ENCODE results near the gene RNF212B. TPM values are rescaled to one million over a fixed set of nuclear protein-coding genes. Genes with fewer than 3 reads are reported as not detected.
A peak's percentile ranks its signal among the peaks of the same experiment; 100 is the strongest.

RNF212B gene
- total and polyA plus RNA-seq, 2 of the 13 experiments (the other 11 are each of a cell fraction or from before 2014, with no cell fraction given): 0.05 TPM; not detected in 1

DNA sequence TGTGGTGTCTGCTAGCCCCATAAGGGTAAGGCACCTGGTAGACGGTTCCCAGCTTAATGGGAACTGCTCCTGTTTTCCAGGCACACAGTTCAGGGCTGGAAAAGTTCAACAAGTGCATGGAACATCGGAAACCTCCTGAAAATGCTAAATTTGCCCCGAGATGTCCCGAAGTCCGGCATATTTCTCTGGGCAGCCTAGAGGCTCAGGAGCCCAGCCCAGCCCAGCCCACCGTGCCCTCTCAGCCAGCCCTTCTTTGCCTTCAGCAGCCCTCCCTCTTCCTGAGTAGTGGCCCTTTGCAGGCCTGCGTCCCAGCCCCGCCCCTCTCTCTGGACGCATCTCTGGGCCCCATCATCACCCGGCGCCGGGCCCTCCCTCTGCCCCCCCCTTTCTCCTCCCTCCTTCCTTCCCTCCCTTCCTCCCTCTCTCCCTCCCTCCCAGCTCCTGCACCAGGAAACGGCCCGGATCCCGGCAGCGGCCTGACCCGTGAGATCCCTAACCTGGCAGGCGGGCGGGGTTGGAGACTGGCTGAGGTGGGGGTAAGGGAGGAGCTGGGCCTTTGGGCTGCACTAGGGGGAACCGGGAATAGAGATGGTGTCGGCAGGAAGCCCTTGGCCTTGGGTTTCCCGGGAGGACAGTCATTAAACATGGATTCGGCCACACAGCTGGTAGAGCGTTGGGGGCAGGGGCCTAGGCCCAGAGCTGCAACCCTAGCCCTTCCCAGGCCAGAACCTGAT, 68.8 kb downstream of the RNF212B start, which contains the start of gene BCL2L2 (continued):
- TF ChIP-seq, protein P1, sequence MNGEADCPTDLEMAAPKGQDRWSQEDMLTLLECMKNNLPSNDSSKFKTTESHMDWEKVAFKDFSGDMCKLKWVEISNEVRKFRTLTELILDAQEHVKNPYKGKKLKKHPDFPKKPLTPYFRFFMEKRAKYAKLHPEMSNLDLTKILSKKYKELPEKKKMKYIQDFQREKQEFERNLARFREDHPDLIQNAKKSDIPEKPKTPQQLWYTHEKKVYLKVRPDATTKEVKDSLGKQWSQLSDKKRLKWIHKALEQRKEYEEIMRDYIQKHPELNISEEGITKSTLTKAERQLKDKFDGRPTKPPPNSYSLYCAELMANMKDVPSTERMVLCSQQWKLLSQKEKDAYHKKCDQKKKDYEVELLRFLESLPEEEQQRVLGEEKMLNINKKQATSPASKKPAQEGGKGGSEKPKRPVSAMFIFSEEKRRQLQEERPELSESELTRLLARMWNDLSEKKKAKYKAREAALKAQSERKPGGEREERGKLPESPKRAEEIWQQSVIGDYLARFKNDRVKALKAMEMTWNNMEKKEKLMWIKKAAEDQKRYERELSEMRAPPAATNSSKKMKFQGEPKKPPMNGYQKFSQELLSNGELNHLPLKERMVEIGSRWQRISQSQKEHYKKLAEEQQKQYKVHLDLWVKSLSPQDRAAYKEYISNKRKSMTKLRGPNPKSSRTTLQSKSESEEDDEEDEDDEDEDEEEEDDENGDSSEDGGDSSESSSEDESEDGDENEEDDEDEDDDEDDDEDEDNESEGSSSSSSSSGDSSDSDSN (CRISPR knock-in tag; IDR thresholded peaks at IDR 0.05): peak; percentile 97
- peak; percentile 31 for TF ChIP-seq SRSF4 (IDR thresholded peaks at IDR 0.05; ENCODE audit: low read depth, low read length, poor library complexity, severe bottlenecking)
- peak; percentile 98 for TF ChIP-seq DNMT1 (CRISPR knock-in tag; IDR thresholded peaks at IDR 0.05)
- peak; percentile 89 for TF ChIP-seq HNRNPH1 (optimal IDR thresholded peaks at IDR 0.05; ENCODE audit: low read depth, low read length)
- TF ChIP-seq ZNF614 (CRISPR knock-in tag; IDR thresholded peaks at IDR 0.05; ENCODE audit: borderline replicate concordance): no peak; the same call in none of the 2 replicates
- TF ChIP-seq PHF5A (CRISPR knock-in tag; IDR thresholded peaks at IDR 0.05; ENCODE audit: low read depth, unreplicated experiment): peak; percentile 99
- TF ChIP-seq, protein P2, sequence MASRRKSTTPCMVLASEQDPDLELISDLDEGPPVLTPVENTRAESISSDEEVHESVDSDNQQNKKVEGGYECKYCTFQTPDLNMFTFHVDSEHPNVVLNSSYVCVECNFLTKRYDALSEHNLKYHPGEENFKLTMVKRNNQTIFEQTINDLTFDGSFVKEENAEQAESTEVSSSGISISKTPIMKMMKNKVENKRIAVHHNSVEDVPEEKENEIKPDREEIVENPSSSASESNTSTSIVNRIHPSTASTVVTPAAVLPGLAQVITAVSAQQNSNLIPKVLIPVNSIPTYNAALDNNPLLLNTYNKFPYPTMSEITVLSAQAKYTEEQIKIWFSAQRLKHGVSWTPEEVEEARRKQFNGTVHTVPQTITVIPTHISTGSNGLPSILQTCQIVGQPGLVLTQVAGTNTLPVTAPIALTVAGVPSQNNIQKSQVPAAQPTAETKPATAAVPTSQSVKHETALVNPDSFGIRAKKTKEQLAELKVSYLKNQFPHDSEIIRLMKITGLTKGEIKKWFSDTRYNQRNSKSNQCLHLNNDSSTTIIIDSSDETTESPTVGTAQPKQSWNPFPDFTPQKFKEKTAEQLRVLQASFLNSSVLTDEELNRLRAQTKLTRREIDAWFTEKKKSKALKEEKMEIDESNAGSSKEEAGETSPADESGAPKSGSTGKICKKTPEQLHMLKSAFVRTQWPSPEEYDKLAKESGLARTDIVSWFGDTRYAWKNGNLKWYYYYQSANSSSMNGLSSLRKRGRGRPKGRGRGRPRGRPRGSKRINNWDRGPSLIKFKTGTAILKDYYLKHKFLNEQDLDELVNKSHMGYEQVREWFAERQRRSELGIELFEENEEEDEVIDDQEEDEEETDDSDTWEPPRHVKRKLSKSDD (CRISPR knock-in tag; IDR thresholded peaks at IDR 0.05; ENCODE audit: low read depth): peak; percentile 90
- peak; percentile 92; the same call in 1 of the 2 replicates for TF ChIP-seq ARHGAP35 (CRISPR knock-in tag; IDR thresholded peaks at IDR 0.05; ENCODE audit: borderline replicate concordance)
- TF ChIP-seq, protein P3, sequence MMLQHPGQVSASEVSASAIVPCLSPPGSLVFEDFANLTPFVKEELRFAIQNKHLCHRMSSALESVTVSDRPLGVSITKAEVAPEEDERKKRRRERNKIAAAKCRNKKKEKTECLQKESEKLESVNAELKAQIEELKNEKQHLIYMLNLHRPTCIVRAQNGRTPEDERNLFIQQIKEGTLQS (CRISPR knock-in tag; IDR thresholded peaks at IDR 0.05): no peak
- peak; percentile 91 for TF ChIP-seq EED (CRISPR knock-in tag; IDR thresholded peaks at IDR 0.05)
- TF ChIP-seq BHLHE40 (IDR thresholded peaks at IDR 0.05; ENCODE audit: low read length): no peak; the same call in 1 of the 2 replicates
- TF ChIP-seq CBX1 (IDR thresholded peaks at IDR 0.05; ENCODE audit: low read depth): peak; percentile 97
- TF ChIP-seq, protein P4, sequence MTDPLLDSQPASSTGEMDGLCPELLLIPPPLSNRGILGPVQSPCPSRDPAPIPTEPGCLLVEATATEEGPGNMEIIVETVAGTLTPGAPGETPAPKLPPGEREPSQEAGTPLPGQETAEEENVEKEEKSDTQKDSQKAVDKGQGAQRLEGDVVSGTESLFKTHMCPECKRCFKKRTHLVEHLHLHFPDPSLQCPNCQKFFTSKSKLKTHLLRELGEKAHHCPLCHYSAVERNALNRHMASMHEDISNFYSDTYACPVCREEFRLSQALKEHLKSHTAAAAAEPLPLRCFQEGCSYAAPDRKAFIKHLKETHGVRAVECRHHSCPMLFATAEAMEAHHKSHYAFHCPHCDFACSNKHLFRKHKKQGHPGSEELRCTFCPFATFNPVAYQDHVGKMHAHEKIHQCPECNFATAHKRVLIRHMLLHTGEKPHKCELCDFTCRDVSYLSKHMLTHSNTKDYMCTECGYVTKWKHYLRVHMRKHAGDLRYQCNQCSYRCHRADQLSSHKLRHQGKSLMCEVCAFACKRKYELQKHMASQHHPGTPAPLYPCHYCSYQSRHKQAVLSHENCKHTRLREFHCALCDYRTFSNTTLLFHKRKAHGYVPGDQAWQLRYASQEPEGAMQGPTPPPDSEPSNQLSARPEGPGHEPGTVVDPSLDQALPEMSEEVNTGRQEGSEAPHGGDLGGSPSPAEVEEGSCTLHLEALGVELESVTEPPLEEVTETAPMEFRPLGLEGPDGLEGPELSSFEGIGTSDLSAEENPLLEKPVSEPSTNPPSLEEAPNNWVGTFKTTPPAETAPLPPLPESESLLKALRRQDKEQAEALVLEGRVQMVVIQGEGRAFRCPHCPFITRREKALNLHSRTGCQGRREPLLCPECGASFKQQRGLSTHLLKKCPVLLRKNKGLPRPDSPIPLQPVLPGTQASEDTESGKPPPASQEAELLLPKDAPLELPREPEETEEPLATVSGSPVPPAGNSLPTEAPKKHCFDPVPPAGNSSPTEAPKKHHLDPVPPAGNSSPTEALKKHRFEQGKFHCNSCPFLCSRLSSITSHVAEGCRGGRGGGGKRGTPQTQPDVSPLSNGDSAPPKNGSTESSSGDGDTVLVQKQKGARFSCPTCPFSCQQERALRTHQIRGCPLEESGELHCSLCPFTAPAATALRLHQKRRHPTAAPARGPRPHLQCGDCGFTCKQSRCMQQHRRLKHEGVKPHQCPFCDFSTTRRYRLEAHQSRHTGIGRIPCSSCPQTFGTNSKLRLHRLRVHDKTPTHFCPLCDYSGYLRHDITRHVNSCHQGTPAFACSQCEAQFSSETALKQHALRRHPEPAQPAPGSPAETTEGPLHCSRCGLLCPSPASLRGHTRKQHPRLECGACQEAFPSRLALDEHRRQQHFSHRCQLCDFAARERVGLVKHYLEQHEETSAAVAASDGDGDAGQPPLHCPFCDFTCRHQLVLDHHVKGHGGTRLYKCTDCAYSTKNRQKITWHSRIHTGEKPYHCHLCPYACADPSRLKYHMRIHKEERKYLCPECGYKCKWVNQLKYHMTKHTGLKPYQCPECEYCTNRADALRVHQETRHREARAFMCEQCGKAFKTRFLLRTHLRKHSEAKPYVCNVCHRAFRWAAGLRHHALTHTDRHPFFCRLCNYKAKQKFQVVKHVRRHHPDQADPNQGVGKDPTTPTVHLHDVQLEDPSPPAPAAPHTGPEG (CRISPR knock-in tag; IDR thresholded peaks at IDR 0.05): peak; percentile 45; the same call in 1 of the 2 replicates
- TF ChIP-seq PHF20 (CRISPR knock-in tag; IDR thresholded peaks at IDR 0.05): no peak
- TF ChIP-seq ZNF235 (CRISPR knock-in tag; IDR thresholded peaks at IDR 0.05; ENCODE audit: borderline replicate concordance): peak; percentile 98; the same call in 1 of the 2 replicates
- TF ChIP-seq SNAI1 (CRISPR knock-in tag; IDR thresholded peaks at IDR 0.05; ENCODE audit: borderline replicate concordance): peak; percentile 95; the same call in 1 of the 2 replicates
- no peak for TF ChIP-seq EHMT2 (IDR thresholded peaks at IDR 0.05; ENCODE audit: borderline replicate concordance, low read depth, low read length)
- no peak for TF ChIP-seq MATR3 (CRISPR knock-in tag; IDR thresholded peaks at IDR 0.05)

Data from HepG2 (cell line).